Testis (tissue), 2 donors: ENCODE results near the gene CCDC178.

Source experiments
- CTCF ChIP-seq, 3 experiments: fragments of 450-650 bp in 2 of 3; fragments of 200-600 bp in 1 of 3; sonication (generic) in 1 of 3; IDR thresholded peaks; one replicate each; pipeline ENCODE4 v1.5.1; 2016 to 2019; ENCODE audit warnings: antibody characterized with exemption in 3 of 3, mild to moderate bottlenecking in 2 of 3, moderate library complexity in 1 of 3
- POLR2A ChIP-seq: fragments of 450-650 bp; IDR thresholded peaks from one replicate; pipeline ENCODE4 v1.6.1; 2017; ENCODE audit warnings: antibody characterized with exemption, mild to moderate bottlenecking, moderate library complexity

GRCh38 chr18:32975501-32975900 lies 465.0 kb downstream of the CCDC178 start:
- TF ChIP-seq CTCF (IDR thresholded peaks at IDR 0.05) (no peak), POLR2A (no peak)
